Skeletal muscle satellite cell (primary cell): ENCODE data around the gene SLC25A45.

ENCODE experiments used
- H3K27me3 ChIP-seq: 2 replicates; pipeline ENCODE4 v1.7.0; 2013; ENCODE audit warnings: low read length; ENCODE audit not compliant: control insufficient read depth, insufficient read depth
- H3K36me3 ChIP-seq: 2 replicates; pipeline ENCODE4 v1.7.0; 2013; ENCODE audit warnings: mild to moderate bottlenecking, control low read depth, low read length; ENCODE audit not compliant: insufficient read depth
- H3K4me1 ChIP-seq: 2 replicates; pipeline ENCODE4 v1.7.0; 2013; ENCODE audit warnings: low read length; ENCODE audit not compliant: control insufficient read depth, insufficient read depth
- H3K4me2 ChIP-seq: 2 replicates; pipeline ENCODE4 v1.7.0; 2013; ENCODE audit warnings: mild to moderate bottlenecking, low read length
- H3K4me3 ChIP-seq: 2 replicates; pipeline ENCODE4 v1.7.0; 2013; ENCODE audit warnings: low read length
- H3K9ac ChIP-seq: 2 replicates; pipeline ENCODE4 v1.7.0; 2013; ENCODE audit warnings: mild to moderate bottlenecking, low read depth, low read length, moderate library complexity
- H3K9me3 ChIP-seq: replicated peaks from 2 replicates; pipeline ENCODE4 v1.7.0; 2013; ENCODE audit warnings: mild to moderate bottlenecking, control low read depth, low read length

The SLC25A45 gene

DNA sequence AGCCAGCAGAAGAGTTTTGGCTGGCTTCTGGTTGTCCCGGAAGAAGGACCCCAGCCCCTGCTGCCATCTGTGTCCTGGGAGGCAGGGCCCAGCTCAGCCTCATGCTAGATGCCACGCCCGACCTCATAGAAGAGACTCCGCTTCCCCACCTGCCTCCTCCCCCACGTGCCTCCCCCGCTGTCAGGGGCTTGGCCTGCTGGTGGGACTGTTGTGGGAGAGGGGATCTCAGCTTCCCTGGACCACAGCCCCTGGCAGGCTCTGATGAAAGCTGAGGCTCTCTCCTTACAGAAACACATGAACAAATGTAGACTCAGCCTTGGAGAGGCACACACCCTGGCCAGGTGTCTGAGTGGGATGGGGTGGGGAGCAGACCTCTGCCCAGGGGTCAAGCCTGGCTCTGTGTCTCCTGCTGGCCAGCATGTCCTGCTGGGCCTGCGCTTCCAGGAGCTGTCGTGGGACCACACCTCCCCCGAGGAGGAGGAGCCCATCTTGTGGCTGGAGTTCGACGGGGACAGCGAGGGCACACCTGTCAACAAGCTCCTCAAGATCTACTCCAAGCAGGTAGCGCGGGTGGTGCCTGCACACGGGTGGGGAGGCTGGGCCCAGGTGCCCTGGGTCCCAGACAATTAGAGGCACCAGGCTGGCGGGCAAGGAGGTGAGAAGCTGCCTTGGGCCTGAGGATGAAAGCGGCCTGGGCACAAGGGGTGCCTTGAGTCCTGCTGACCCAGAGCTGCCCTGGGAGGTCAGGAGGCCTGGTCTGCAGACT lies 18.0 kb upstream of the SLC25A45 start:
- no peak overlapping the region for H3K4me2 ChIP-seq
- H3K9me3 ChIP-seq = no peaks in the 10 kb centered on the region
- H3K9ac ChIP-seq = no peak overlapping the region
- peaks cover 81% of the 10 kb centered on the region for H3K36me3 ChIP-seq
- no peak overlapping the region for H3K4me3 ChIP-seq
- H3K4me1 ChIP-seq = no peaks in the 10 kb centered on the region
- no peaks in the 10 kb centered on the region for H3K27me3 ChIP-seq

DNA sequence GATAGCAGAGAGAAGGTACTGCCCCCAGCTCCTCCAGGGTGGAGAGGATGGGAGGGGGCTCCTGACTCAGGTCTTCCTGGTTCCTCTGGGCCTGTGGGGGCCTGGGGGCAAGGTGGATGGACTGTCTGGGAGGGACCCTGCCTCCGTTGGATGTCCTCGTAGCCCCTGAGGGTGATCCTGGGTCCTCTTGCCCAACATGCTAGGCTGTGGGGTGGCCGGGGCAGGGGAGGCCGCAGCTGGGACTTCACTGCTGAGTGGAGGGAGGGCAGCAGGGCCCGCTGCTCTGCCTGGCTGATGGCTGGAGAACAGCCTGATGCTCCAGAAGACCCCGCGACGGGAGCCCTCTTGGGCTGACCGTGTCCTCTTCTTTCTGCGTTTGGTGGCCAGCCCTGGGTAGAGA lies 17.4 kb upstream of the SLC25A45 start:
- H3K27me3 ChIP-seq = no peaks in the 10 kb centered on the region
- peaks cover 80% of the 10 kb centered on the region for H3K36me3 ChIP-seq
- H3K4me1 ChIP-seq = no peaks in the 10 kb centered on the region
- H3K9ac ChIP-seq = no peak overlapping the region
- H3K9me3 ChIP-seq = no peaks in the 10 kb centered on the region
- no peak overlapping the region for H3K4me2 ChIP-seq
- H3K4me3 ChIP-seq = no peak overlapping the region

DNA sequence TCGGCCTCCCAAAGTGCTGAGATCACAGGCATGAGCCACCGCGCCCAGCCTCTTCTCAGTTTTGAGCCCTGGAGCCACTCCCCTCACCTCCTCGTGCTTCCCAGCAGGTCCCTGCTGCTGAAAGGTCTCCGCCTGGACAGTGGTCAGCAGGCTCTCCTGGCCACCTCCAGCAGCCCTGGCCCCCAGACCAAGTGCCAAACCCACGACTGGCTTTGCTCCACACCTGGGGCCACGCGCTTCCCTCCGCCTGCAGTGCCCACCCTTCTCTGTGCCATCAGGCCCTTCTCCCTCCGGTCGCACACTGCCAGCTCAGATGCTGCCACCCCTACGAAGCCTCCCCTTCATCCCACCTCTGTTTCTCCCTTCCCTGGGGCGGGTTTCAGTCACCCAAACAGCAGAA lies 16.8 kb upstream of the SLC25A45 start:
- Histone ChIP-seq H3K4me1 (no peaks in the 10 kb centered on the region), H3K4me2 (no peak overlapping the region), H3K9me3 (no peaks in the 10 kb centered on the region), H3K9ac (no peak overlapping the region), H3K4me3 (no peak overlapping the region), H3K36me3 (peaks cover 77% of the 10 kb centered on the region), H3K27me3 (no peaks in the 10 kb centered on the region)

DNA sequence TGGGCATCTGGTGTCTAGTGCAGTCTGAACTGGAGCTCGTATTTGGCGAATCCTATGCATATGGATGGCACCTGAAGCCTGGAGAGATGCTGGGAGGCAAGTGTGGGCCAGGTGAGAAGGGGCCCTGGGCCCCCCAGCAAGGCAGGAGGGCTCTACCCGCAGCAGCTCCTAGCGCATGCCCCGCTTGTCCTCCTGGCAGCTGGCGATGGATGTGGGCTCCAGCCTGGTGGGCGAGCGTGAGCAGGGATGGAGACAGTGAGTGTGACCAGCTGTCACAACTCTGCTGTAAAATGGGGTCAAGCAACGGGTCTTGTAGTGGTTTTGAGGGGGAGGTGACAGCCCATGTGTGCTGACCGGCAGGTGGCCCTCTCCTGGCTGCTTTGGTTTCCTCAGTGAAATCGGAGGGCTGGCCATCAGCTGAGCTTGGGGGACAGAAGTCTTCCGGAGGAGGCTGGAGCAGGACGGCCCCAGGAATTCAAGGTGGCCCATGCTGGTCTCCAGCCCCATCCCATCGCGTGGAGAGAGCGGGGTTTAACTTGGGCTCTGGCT lies 16.0 kb upstream of the SLC25A45 start:
- H3K4me3 ChIP-seq = no peak overlapping the region
- peaks cover 76% of the 10 kb centered on the region for H3K36me3 ChIP-seq
- H3K9me3 ChIP-seq = no peaks in the 10 kb centered on the region
- H3K27me3 ChIP-seq = no peaks in the 10 kb centered on the region
- H3K4me2 ChIP-seq = no peak overlapping the region
- no peaks in the 10 kb centered on the region for H3K4me1 ChIP-seq
- H3K9ac ChIP-seq = no peak overlapping the region

DNA sequence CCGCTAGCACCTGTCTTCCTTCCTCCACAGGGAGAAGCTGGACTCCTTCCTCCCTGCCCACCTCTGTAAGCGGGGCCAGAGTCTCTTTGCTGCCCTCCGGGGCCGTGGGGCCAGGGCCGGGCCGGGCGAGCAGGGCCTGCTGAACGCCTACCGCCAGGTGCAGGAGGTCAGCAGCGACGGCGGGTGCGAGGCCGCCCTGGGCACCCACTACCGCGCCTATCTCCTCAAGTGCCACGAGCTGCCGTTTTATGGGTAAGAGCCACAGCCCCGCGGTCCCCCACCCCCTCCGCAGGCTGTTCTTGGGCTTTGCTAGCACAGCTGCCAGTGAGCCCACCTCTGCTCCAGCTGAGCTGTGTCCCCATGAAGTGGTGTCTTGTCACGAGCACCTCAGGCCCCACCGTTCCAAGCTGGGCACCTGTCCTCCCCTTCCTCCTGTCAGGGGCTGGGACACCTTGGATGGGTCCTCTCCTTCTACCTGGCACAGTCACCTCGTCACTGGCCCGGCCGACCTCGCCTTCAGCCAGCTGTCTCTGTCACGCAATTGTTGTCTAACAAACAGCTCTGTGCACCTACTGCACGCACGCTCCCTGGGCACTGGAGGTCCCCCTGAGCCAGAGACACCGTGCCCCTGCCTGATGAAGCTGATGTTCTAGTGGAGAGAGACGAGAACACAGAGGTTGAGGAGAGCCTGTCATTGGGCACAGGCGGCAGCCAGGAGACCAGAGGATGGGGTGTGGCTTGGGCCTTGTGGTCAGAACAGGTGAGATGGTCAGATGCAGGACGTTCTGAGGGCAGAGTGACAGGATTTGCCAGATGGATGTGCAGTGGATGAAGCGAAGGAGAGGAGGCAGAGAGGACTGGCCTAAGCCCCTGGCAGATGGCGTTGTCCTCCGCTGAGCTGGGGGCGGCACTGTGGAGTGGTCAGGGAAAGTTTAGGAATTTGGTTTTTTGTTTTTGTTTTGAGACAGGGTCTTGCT lies 14.6 kb upstream of the SLC25A45 start:
- H3K4me1 ChIP-seq = no peaks in the 10 kb centered on the region
- H3K4me2 ChIP-seq = no peak overlapping the region
- no peaks in the 10 kb centered on the region for H3K9me3 ChIP-seq
- no peak overlapping the region for H3K4me3 ChIP-seq
- H3K36me3 ChIP-seq = peaks cover 79% of the 10 kb centered on the region
- H3K27me3 ChIP-seq = no peaks in the 10 kb centered on the region
- H3K9ac ChIP-seq = no peak overlapping the region

DNA sequence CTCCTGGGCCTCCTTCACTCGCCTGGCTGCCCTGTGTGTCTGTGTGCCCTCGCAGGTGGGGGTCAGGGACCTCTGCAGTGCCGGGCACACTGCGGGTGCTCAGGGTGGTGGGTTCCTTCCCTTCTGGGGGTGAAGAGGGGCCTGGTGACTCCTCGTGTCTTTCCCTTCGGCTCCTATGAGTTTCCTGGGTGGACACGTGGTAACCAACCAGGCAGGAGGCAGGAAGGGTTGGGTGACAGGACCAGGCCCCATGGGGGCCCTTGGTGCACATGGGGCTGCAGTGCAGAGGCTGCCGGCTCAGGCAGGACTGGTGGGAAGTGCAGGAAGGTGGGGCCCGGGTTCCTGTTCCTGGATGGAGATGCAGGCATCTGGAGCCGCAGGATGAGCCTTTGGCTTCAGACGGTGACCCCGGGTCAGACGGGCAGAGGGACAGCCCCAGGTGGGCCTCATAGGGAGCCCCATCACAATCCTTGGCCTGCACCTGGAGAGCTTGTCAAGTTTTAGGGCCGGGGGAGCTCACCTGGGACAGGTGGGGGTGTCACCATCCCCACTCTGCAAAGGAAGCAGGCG lies 13.6 kb upstream of the SLC25A45 start:
- H3K4me2 ChIP-seq = no peak overlapping the region
- no peaks in the 10 kb centered on the region for H3K27me3 ChIP-seq
- H3K4me1 ChIP-seq = peaks cover 6% of the 10 kb centered on the region
- H3K9ac ChIP-seq = no peak overlapping the region
- no peaks in the 10 kb centered on the region for H3K9me3 ChIP-seq
- H3K4me3 ChIP-seq = no peak overlapping the region
- H3K36me3 ChIP-seq = peaks cover 81% of the 10 kb centered on the region

DNA sequence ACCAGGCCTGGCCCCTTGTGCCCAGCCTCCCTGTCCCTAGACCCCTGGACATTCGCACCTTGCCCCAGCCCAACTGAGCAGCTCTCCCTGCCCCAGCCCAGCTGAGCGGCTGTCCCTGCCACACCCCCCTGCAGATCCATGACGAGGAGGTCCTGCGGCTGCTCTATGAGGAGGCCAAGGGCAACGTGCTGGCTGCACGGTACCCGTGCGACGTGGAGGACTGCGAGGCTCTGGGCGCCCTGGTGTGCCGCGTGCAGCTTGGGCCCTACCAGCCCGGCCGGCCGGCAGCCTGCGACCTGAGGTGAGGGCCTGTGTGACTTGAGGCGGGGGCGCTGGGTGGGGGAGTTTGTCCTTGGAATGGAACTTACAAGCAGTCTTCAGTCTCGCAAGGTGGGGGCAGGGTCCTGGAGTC lies 11.7 kb upstream of the SLC25A45 start:
- Histone ChIP-seq H3K4me3 (no peak overlapping the region), H3K27me3 (no peaks in the 10 kb centered on the region), H3K4me2 (no peak overlapping the region), H3K9ac (no peak overlapping the region), H3K36me3 (peaks cover 68% of the 10 kb centered on the region), H3K4me1 (peaks cover 25% of the 10 kb centered on the region), H3K9me3 (no peaks in the 10 kb centered on the region)

DNA sequence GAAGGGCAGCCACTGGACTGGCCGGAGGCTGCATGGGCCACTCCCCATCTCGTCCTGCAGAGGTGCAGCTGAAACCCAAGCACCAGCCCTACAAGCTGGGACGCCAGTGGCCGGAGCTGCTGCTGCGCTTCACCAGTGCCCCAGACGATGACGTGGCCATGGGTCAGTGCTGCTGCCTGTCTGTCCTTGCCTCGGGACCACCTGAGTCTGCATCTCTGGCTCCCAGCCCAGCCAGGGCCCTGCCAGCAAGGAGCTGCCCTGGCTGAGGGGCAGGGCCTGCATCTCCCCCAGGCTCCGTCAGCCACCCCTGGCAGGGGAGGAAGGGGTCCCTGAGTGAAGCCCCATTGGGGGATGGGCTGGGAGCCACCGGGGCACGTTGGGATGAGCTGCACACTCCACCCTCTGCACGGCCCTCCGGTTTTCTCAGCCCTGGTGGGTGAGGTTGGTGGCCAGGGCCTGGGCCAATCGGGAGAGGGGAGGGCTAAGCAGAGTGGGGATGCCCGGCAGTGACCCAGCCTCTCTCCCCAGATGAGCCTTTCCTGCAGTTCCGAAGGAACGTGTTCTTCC lies 11.2 kb upstream of the SLC25A45 start:
- no peak overlapping the region for H3K9ac ChIP-seq
- H3K9me3 ChIP-seq = no peaks in the 10 kb centered on the region
- peaks cover 66% of the 10 kb centered on the region for H3K36me3 ChIP-seq
- no peak overlapping the region for H3K4me2 ChIP-seq
- no peaks in the 10 kb centered on the region for H3K27me3 ChIP-seq
- H3K4me1 ChIP-seq = peaks cover 30% of the 10 kb centered on the region
- no peak overlapping the region for H3K4me3 ChIP-seq

DNA sequence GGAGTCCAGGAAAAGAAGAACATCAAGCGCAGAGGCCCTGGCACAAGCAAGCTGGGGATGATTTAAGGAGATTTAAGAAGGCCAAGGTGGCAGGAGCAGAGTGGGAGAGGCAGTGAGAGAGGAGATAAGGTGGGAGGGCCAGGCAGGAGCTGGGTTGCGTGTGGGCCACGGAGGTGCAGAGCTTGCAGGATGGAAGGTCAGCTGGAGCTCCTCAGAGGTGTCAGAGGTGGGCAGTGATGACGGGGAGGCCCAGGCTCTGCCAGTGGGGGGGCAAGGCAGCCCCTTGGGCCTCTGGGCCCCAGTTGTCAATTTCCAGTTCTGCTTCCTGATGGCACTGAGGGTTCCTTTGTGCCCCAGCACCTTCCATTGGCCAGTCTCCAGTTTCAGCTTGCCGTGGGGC lies 10.5 kb upstream of the SLC25A45 start:
- H3K4me3 ChIP-seq = no peak overlapping the region
- peaks cover 37% of the 10 kb centered on the region for H3K4me1 ChIP-seq
- H3K9ac ChIP-seq = no peak overlapping the region
- no peaks in the 10 kb centered on the region for H3K9me3 ChIP-seq
- no peak overlapping the region for H3K4me2 ChIP-seq
- no peaks in the 10 kb centered on the region for H3K27me3 ChIP-seq
- peaks cover 63% of the 10 kb centered on the region for H3K36me3 ChIP-seq

DNA sequence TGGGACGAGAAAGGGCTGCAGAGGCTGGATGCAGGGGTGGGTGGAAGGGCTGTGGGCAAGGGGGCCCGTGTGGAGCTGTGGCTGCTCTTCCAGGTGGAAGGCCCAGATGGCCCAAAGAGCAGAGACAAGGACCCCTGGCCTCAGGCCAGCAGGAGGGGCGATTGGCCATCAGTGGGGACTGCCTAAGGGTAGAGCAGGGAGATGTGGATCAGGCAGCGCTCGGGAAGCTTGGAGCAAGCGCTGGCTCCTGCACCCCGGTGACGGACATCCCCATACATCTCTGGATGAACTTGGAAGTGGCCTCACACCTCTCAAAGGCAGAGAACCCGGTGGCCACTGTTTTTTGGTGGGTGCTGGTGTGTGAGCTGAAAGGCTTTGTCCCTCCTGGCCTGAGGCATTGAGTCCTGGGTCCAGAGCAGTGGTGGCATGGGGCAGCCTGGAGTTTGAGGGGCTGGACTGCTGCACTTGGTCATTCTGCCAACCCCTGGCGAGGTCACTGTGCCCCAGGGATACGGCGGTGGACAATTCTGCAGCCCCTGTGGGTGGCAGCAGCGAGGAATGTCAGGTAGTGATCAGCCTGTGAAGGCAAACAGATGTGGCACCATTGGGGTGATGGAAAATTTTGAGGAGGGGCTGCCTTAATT lies 9.9 kb upstream of the SLC25A45 start:
- no peak overlapping the region for H3K4me3 ChIP-seq
- peaks cover 59% of the 10 kb centered on the region for H3K36me3 ChIP-seq
- H3K9me3 ChIP-seq = no peaks in the 10 kb centered on the region
- H3K4me1 ChIP-seq = peaks cover 40% of the 10 kb centered on the region
- no peaks in the 10 kb centered on the region for H3K27me3 ChIP-seq
- no peak overlapping the region for H3K4me2 ChIP-seq
- H3K9ac ChIP-seq = no peak overlapping the region
